Activated CD4-positive, alpha-beta memory T cell treated with anti-CD3 and anti-CD28 coated beads, Interleukin-2, amount 10 ng/mL, durations not matched to agents 7 days and 5 days (primary cell): ENCODE data around the gene TNFRSF25. TPM values are rescaled to one million over a fixed set of nuclear protein-coding genes. Genes with fewer than 3 reads are reported as not detected.

ENCODE experiments used
- CTCF ChIA-PET: fragments of 350-600 bp; sonication (Branson Sonifier 250); formaldehyde crosslinking; loops from one replicate; lab custom pipeline; 2021; ENCODE audit warnings: antibody characterized with exemption, inconsistent platforms; lab: Charles Lee
- POLR2A ChIA-PET: fragments of 350-600 bp; sonication (Branson Sonifier 250); formaldehyde crosslinking; loops from one replicate; lab custom pipeline; 2021; ENCODE audit warnings: antibody characterized with exemption; lab: Charles Lee
- DNase-seq: peaks from one replicate; pipeline ENCODE4 v3.0.0-alpha.2; 2020
- H3K27ac Mint-ChIP-seq: one replicate; pipeline ENCODE4 v1.8.0; 2021; ENCODE audit warnings: mild to moderate bottlenecking, mixed read lengths
- H3K27me3 Mint-ChIP-seq: one replicate; pipeline ENCODE4 v1.8.0; 2021; ENCODE audit warnings: mixed read lengths
- H3K36me3 Mint-ChIP-seq: one replicate; pipeline ENCODE4 v1.8.0; 2021; ENCODE audit warnings: low read depth, mixed read lengths
- H3K4me1 Mint-ChIP-seq: one replicate; pipeline ENCODE4 v1.8.0; 2021; ENCODE audit warnings: mixed read lengths
- H3K4me3 Mint-ChIP-seq: one replicate; pipeline ENCODE4 v1.8.0; 2021; ENCODE audit warnings: mild to moderate bottlenecking, mixed read lengths
- H3K9me3 Mint-ChIP-seq: one replicate; pipeline ENCODE4 v1.8.0; 2021; ENCODE audit warnings: mixed read lengths
- total RNA-seq, 2 experiments: library from RNA; stranded (reverse); gene quantifications; one replicate each; pipeline ENCODE4 v1.2.3, GENCODE V29; 2021

Gene TNFRSF25
- total RNA-seq, 2 experiments from 2014 or later = 82.9 to 85.1 TPM

- Mint-ChIP-seq H3K4me1 (peaks cover 2% of the 10 kb centered on the region), H3K4me3 (no peak overlapping the region), H3K27me3 (no peaks in the 10 kb centered on the region), H3K27ac (no peak overlapping the region), H3K9me3 (no peaks in the 10 kb centered on the region), H3K36me3 (no peaks in the 10 kb centered on the region)
- POLR2A ChIA-PET = interaction anchor here (0.7 to 1.4 kb wide), 2 partner anchors 9 to 11 kb away, joined by 3 to 6 read pairs; no protein-coding TSS in a partner anchor
- no peak for DNase-seq
- CTCF ChIA-PET = interaction anchor here (0.8 to 1.8 kb wide), 4 partner anchors 8 to 175 kb away, joined by 3 to 4 read pairs (median 4); no protein-coding TSS in a partner anchor
Measured at GRCh38 chr1:6471086-6471969, 5.4 kb upstream of the TNFRSF25 start.

- Mint-ChIP-seq H3K4me3 (no peak overlapping the region), H3K27ac (no peak overlapping the region), H3K4me1 (peaks cover 4% of the 10 kb centered on the region), H3K36me3 (peaks cover 2% of the 10 kb centered on the region), H3K9me3 (no peaks in the 10 kb centered on the region), H3K27me3 (no peaks in the 10 kb centered on the region)
- ChIA-PET POLR2A (no interaction called here), CTCF (interaction anchor here (1.3 kb wide), 1 partner anchor 111 kb away, joined by 3 read pairs; no protein-coding TSS in a partner anchor)
- no peak for DNase-seq
Measured at GRCh38 chr1:6470132-6471085, 4.4 kb upstream of the TNFRSF25 start.

GRCh38 chr1:6468729-6469461, 2.9 kb upstream of the TNFRSF25 start:
- H3K9me3 Mint-ChIP-seq = no peaks in the 10 kb centered on the region
- H3K36me3 Mint-ChIP-seq = peaks cover 11% of the 10 kb centered on the region
- H3K4me1 Mint-ChIP-seq = peaks cover 13% of the 10 kb centered on the region
- ChIA-PET CTCF (interaction anchor here (2.7 kb wide), 1 partner anchor 30 kb away, joined by 10 read pairs; no protein-coding TSS in a partner anchor), POLR2A (interaction anchor here (1.0 kb wide), 1 partner anchor 24 kb away, joined by 3 read pairs; no protein-coding TSS in a partner anchor)
- H3K4me3 Mint-ChIP-seq = no peak overlapping the region
- no peaks in the 10 kb centered on the region for H3K27me3 Mint-ChIP-seq
- no peak overlapping the region for H3K27ac Mint-ChIP-seq
- DNase-seq = no peak

- Mint-ChIP-seq H3K9me3 (no peaks in the 10 kb centered on the region), H3K4me3 (no peak overlapping the region), H3K36me3 (peaks cover 16% of the 10 kb centered on the region), H3K4me1 (peaks cover 17% of the 10 kb centered on the region), H3K27ac (no peak overlapping the region), H3K27me3 (no peaks in the 10 kb centered on the region)
- POLR2A ChIA-PET = interaction anchor here (1.0 kb wide), 1 partner anchor 25 kb away, joined by 3 read pairs; no protein-coding TSS in a partner anchor
- no peak for DNase-seq
- CTCF ChIA-PET = interaction anchor here (0.8 to 2.7 kb wide), 4 partner anchors 10 to 44 kb away, joined by 3 to 10 read pairs (median 4); no protein-coding TSS in a partner anchor
Measured at GRCh38 chr1:6467744-6468688, 2.0 kb upstream of the TNFRSF25 start.

- DNase-seq = no peak
- Mint-ChIP-seq H3K36me3 (peaks cover 24% of the 10 kb centered on the region), H3K9me3 (no peaks in the 10 kb centered on the region), H3K4me1 (peaks cover 23% of the 10 kb centered on the region), H3K27ac (no peak overlapping the region), H3K4me3 (no peak overlapping the region), H3K27me3 (no peaks in the 10 kb centered on the region)
- CTCF ChIA-PET = interaction anchor here (0.8 to 2.7 kb wide), 7 partner anchors 11 to 221 kb away, joined by 3 to 10 read pairs (median 4); partner anchors contain the start of genes NOL9 and TAS1R1
- POLR2A ChIA-PET = no interaction called here
Measured at GRCh38 chr1:6467224-6467623, 1.3 kb upstream of the TNFRSF25 start.

GRCh38 chr1:6466751-6467150, 778 bp upstream of the TNFRSF25 start:
- Mint-ChIP-seq H3K36me3 (peaks cover 28% of the 10 kb centered on the region), H3K27me3 (no peaks in the 10 kb centered on the region), H3K9me3 (no peaks in the 10 kb centered on the region), H3K4me3 (peak overlapping the region; percentile 96), H3K27ac (peak overlapping the region; percentile 35), H3K4me1 (peaks cover 28% of the 10 kb centered on the region)
- ChIA-PET POLR2A (interaction anchor here (0.6 to 1.2 kb wide), 2 partner anchors 113 to 134 kb away, joined by 3 read pairs; partner anchors contain the start of gene ZBTB48), CTCF (interaction anchor here (0.6 to 2.7 kb wide), 9 partner anchors 11 to 221 kb away, joined by 3 to 10 read pairs (median 3); partner anchors contain the start of genes NOL9 and TAS1R1)
- DNase-seq = no peak

- CTCF ChIA-PET = interaction anchor here (0.9 to 2.3 kb wide), 2 partner anchors 9 to 219 kb away, joined by 3 to 6 read pairs; no protein-coding TSS in a partner anchor
- peaks cover 37% of the 10 kb centered on the region for H3K36me3 Mint-ChIP-seq
- no peaks in the 10 kb centered on the region for H3K27me3 Mint-ChIP-seq
- peak overlapping the region; percentile 96 for H3K4me3 Mint-ChIP-seq
- H3K9me3 Mint-ChIP-seq = no peaks in the 10 kb centered on the region
- peak overlapping the region; percentile 84 for H3K27ac Mint-ChIP-seq
- DNase-seq = peak; percentile 57
- H3K4me1 Mint-ChIP-seq = peaks cover 40% of the 10 kb centered on the region
- POLR2A ChIA-PET = interaction anchor here (1.2 to 1.7 kb wide), 3 partner anchors 11 to 114 kb away, joined by 3 to 6 read pairs (median 3); partner anchors contain the start of gene ZBTB48
Measured at GRCh38 chr1:6465461-6466005, 440 bp downstream of the TNFRSF25 start.

- DNase-seq = no peak
- POLR2A ChIA-PET = interaction anchor here (1.4 to 2.1 kb wide), 3 partner anchors 11 to 28 kb away, joined by 3 to 6 read pairs (median 6); no protein-coding TSS in a partner anchor
- peak overlapping the region; percentile 84 for H3K27ac Mint-ChIP-seq
- peak overlapping the region; percentile 96 for H3K4me3 Mint-ChIP-seq
- H3K27me3 Mint-ChIP-seq = no peaks in the 10 kb centered on the region
- H3K4me1 Mint-ChIP-seq = peaks cover 45% of the 10 kb centered on the region
- H3K36me3 Mint-ChIP-seq = peaks cover 38% of the 10 kb centered on the region
- no peaks in the 10 kb centered on the region for H3K9me3 Mint-ChIP-seq
- CTCF ChIA-PET = interaction anchor here (0.5 to 2.3 kb wide), 2 partner anchors 42 to 219 kb away, joined by 3 to 6 read pairs; no protein-coding TSS in a partner anchor
Measured at GRCh38 chr1:6464915-6465314, 1.1 kb downstream of the TNFRSF25 start.

- peak overlapping the region; percentile 84 for H3K27ac Mint-ChIP-seq
- peak overlapping the region; percentile 96 for H3K4me3 Mint-ChIP-seq
- peak; percentile 67 for DNase-seq
- H3K27me3 Mint-ChIP-seq = no peaks in the 10 kb centered on the region
- ChIA-PET POLR2A (interaction anchor here (1.7 to 2.1 kb wide), 2 partner anchors 10 to 26 kb away, joined by 6 read pairs; no protein-coding TSS in a partner anchor), CTCF (interaction anchor here (0.5 to 1.3 kb wide), 3 partner anchors 8 to 42 kb away, joined by 3 to 4 read pairs (median 3); no protein-coding TSS in a partner anchor)
- no peaks in the 10 kb centered on the region for H3K9me3 Mint-ChIP-seq
- H3K4me1 Mint-ChIP-seq = peaks cover 49% of the 10 kb centered on the region
- H3K36me3 Mint-ChIP-seq = peaks cover 38% of the 10 kb centered on the region
Measured at GRCh38 chr1:6464514-6464836, 1.5 kb downstream of the TNFRSF25 start.

- Mint-ChIP-seq H3K36me3 (peaks cover 38% of the 10 kb centered on the region), H3K4me3 (peak overlapping the region; percentile 31), H3K9me3 (no peaks in the 10 kb centered on the region), H3K27me3 (no peaks in the 10 kb centered on the region), H3K27ac (peak overlapping the region; percentile 52), H3K4me1 (peaks cover 54% of the 10 kb centered on the region)
- POLR2A ChIA-PET = interaction anchor here (0.8 to 2.1 kb wide), 6 partner anchors 10 to 137 kb away, joined by 3 to 6 read pairs (median 3); no protein-coding TSS in a partner anchor
- CTCF ChIA-PET = interaction anchor here (0.5 to 1.7 kb wide), 6 partner anchors 9 to 77 kb away, joined by 3 to 7 read pairs (median 4); no protein-coding TSS in a partner anchor
- no peak for DNase-seq
Measured at GRCh38 chr1:6463120-6463412, 2.9 kb downstream of the TNFRSF25 start.
